Adrenal gland (tissue), 5 donors: ENCODE measurements around the gene PHF21A.

ENCODE experiments used
- POLR2A ChIP-seq, 2 donors: fragments of 450-650 bp; IDR thresholded peaks; one replicate each; pipeline ENCODE4 v1.6.1; 2017; ENCODE audit warnings: antibody characterized with exemption in 2 of 2, mild to moderate bottlenecking in 2 of 2, moderate library complexity in 1 of 2
- TF ChIP-seq, protein P1 (sequence below), 6 experiments: fragments of 450-650 bp in 4 of 6; fragments of 200-600 bp in 2 of 6; sonication (generic) in 1 of 6; IDR thresholded peaks; 1 replicate in 5 of 6; 2 replicates in 1 of 6; pipeline versions ENCODE4 v1.5.1 to v1.8.0; 2016 to 2021; ENCODE audit warnings: antibody characterized with exemption in 6 of 6, mild to moderate bottlenecking in 2 of 6, moderate library complexity in 1 of 6
- donor health status: DM: no; HTN: no; CAD: no.

- TF ChIP-seq, protein P1, sequence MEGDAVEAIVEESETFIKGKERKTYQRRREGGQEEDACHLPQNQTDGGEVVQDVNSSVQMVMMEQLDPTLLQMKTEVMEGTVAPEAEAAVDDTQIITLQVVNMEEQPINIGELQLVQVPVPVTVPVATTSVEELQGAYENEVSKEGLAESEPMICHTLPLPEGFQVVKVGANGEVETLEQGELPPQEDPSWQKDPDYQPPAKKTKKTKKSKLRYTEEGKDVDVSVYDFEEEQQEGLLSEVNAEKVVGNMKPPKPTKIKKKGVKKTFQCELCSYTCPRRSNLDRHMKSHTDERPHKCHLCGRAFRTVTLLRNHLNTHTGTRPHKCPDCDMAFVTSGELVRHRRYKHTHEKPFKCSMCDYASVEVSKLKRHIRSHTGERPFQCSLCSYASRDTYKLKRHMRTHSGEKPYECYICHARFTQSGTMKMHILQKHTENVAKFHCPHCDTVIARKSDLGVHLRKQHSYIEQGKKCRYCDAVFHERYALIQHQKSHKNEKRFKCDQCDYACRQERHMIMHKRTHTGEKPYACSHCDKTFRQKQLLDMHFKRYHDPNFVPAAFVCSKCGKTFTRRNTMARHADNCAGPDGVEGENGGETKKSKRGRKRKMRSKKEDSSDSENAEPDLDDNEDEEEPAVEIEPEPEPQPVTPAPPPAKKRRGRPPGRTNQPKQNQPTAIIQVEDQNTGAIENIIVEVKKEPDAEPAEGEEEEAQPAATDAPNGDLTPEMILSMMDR (IDR thresholded peaks at IDR 0.05) = no peak
- TF ChIP-seq POLR2A (IDR thresholded peaks at IDR 0.05) = no peak
Measured at GRCh38 chr11:46026606-46027293, 94.5 kb downstream of the PHF21A start.
